Sigmoid colon (tissue), 4 donors: ENCODE data around the gene ICE2.

Source experiments
- POLR2AphosphoS5 ChIP-seq, 4 donors: sonication (generic); formaldehyde crosslinking; IDR thresholded peaks; one replicate each; pipeline ENCODE4 v1.6.1; 2017; ENCODE audit warnings: antibody characterized with exemption in 4 of 4
- TF ChIP-seq, protein P1 (sequence below), 4 experiments: fragments of 450-650 bp in 3 of 4; fragments of 200-600 bp in 1 of 4; IDR thresholded peaks; one replicate each; pipeline ENCODE4 v1.5.1; 2016 to 2019; ENCODE audit warnings: antibody characterized with exemption in 4 of 4, mild to moderate bottlenecking in 3 of 4, moderate library complexity in 2 of 4

DNA sequence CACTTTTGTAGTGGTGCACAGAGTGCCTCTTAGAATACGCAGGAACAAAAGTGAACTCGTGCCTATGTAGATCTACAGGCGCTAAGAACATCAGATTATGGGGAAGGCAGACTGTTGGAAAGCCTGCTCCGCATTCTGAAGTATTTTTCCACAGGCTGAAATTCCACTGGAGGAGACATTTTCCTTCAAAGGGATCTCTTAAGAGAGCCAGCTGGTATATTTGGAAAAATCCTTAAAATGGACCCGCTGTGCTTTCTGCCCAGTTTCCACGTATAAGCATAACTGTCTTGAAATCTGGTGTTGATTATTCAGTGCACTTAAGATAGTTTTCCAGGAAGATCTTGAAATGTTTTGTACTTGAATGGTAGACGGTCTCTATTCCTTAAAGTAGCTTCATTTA is 34.7 kb upstream of the ICE2 start:
- TF ChIP-seq, protein P1, sequence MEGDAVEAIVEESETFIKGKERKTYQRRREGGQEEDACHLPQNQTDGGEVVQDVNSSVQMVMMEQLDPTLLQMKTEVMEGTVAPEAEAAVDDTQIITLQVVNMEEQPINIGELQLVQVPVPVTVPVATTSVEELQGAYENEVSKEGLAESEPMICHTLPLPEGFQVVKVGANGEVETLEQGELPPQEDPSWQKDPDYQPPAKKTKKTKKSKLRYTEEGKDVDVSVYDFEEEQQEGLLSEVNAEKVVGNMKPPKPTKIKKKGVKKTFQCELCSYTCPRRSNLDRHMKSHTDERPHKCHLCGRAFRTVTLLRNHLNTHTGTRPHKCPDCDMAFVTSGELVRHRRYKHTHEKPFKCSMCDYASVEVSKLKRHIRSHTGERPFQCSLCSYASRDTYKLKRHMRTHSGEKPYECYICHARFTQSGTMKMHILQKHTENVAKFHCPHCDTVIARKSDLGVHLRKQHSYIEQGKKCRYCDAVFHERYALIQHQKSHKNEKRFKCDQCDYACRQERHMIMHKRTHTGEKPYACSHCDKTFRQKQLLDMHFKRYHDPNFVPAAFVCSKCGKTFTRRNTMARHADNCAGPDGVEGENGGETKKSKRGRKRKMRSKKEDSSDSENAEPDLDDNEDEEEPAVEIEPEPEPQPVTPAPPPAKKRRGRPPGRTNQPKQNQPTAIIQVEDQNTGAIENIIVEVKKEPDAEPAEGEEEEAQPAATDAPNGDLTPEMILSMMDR (IDR thresholded peaks at IDR 0.05), result no peak
- TF ChIP-seq POLR2AphosphoS5 (IDR thresholded peaks at IDR 0.05), result no peak
